Superior temporal gyrus (tissue), 1 donor: ENCODE data around the gene PLBD2.

ENCODE experiments used
- DNase-seq: peaks from one replicate; pipeline ENCODE4 v3.0.0-alpha.2; 2016; ENCODE audit errors: extremely low spot score

Gene PLBD2

GRCh38 chr12:113370923-113371682, 12.7 kb downstream of the PLBD2 start:
- no peak for DNase-seq

GRCh38 chr12:113371808-113372207, 13.4 kb downstream of the PLBD2 start:
- DNase-seq: no peak

GRCh38 chr12:113372371-113372770, 14.0 kb downstream of the PLBD2 start:
- no peak for DNase-seq

- no peak for DNase-seq
Observed at GRCh38 chr12:113373440-113373839, 15.1 kb downstream of the PLBD2 start.

- DNase-seq: no peak
Observed at GRCh38 chr12:113373969-113374368, 15.6 kb downstream of the PLBD2 start.

GRCh38 chr12:113374823-113375428, 16.5 kb downstream of the PLBD2 start:
- no peak for DNase-seq

- no peak for DNase-seq
Observed at GRCh38 chr12:113378291-113378690, 19.9 kb downstream of the PLBD2 start.

GRCh38 chr12:113381220-113381619, 22.8 kb downstream of the PLBD2 start:
- DNase-seq: no peak

- no peak for DNase-seq
Observed at GRCh38 chr12:113382206-113382605, 23.8 kb downstream of the PLBD2 start.

- DNase-seq: no peak
Observed at GRCh38 chr12:113384778-113385177, 26.4 kb downstream of the PLBD2 start.

GRCh38 chr12:113385282-113385882, 27.0 kb downstream of the PLBD2 start:
- DNase-seq: no peak

GRCh38 chr12:113386866-113387566, 28.6 kb downstream of the PLBD2 start:
- no peak for DNase-seq

- no peak for DNase-seq
Observed at GRCh38 chr12:113387631-113388030, 29.2 kb downstream of the PLBD2 start.

GRCh38 chr12:113388351-113388750, 30.0 kb downstream of the PLBD2 start:
- no peak for DNase-seq

GRCh38 chr12:113390064-113391043, 32.0 kb downstream of the PLBD2 start:
- no peak for DNase-seq

GRCh38 chr12:113391145-113391544, 32.8 kb downstream of the PLBD2 start:
- DNase-seq: no peak

- DNase-seq: no peak
Observed at GRCh38 chr12:113391650-113392337, 33.4 kb downstream of the PLBD2 start.

- DNase-seq: no peak
Observed at GRCh38 chr12:113392520-113392919, 34.1 kb downstream of the PLBD2 start.

- no peak for DNase-seq
Observed at GRCh38 chr12:113392988-113393579, 34.7 kb downstream of the PLBD2 start.

GRCh38 chr12:113393749-113394148, 35.4 kb downstream of the PLBD2 start:
- no peak for DNase-seq
